HCT116 (cell line): ENCODE data around the gene HOXC13. TPM values are rescaled to one million over a fixed set of nuclear protein-coding genes. Genes with fewer than 3 reads are reported as not detected.

Experiments used
- ATAC-seq: fragments of 200-7000 bp; cut with Tn5 transposase; 2 replicates; pipeline ENCODE4 v1.9.1; 2020; ENCODE audit warnings: mild to moderate bottlenecking, moderate library complexity
- BruUV-seq: library from RNA; stranded (reverse); fragments of 400-500 nt; replicated peaks from 2 replicates; lab custom pipeline; 2021; lab: Mats Ljungman, UMichigan
- CTCF ChIA-PET: fragments of 300-600 bp; sonication (Branson Sonifier 250); formaldehyde crosslinking; loops from one replicate; lab custom pipeline; 2021; ENCODE audit warnings: antibody characterized with exemption; lab: Charles Lee
- POLR2A ChIA-PET: fragments of 300-600, 350-600 bp; sonication (Branson Sonifier 250); formaldehyde crosslinking; loops from one replicate; lab custom pipeline; 2021; ENCODE audit warnings: antibody characterized with exemption; lab: Charles Lee
- RAD21 ChIA-PET, 2 experiments: fragments of 300-600 bp; sonication (Branson Sonifier 250); formaldehyde crosslinking; loops; one replicate each; lab custom pipeline; 2023; ENCODE audit warnings: low total read pairs in 2 of 2; ENCODE audit not compliant: uncharacterized antibody in 2 of 2, unreplicated experiment in 2 of 2, low non-redundant PET in 1 of 2; lab: Charles Lee
- DNase-seq: peaks from one replicate; pipeline ENCODE4 v3.0.0-alpha.2; 2010; ENCODE audit warnings: low read depth, low spot score
- H2AFZ ChIP-seq: fragments of 200-600 bp; shearing (Covaris generic), sonication (generic); 2 replicates; pipeline ENCODE4 v1.6.1; 2017; ENCODE audit warnings: low read depth, mixed run types, mixed read lengths, antibody characterized with exemption, low read length; ENCODE audit not compliant: poor library complexity, severe bottlenecking
- H3K27ac ChIP-seq: 2 replicates; pipeline ENCODE4 v1.5.1; 2012; ENCODE audit warnings: low read depth, low read length
- H3K27me3 ChIP-seq: fragments of 200-600 bp; sonication (generic); 2 replicates; pipeline ENCODE4 v1.6.1; 2016; ENCODE audit warnings: mixed run types, low read length, mixed read lengths; ENCODE audit not compliant: insufficient read depth
- H3K36me3 ChIP-seq, 2 experiments: fragments of 200-500 bp in 1 of 2; fragments of 200-600 bp in 1 of 2; sonication (Bioruptor generic) in 1 of 2; sonication (generic) in 1 of 2; 2 replicates each; pipeline versions ENCODE4 v1.5.1 to v1.6.1; 2014 to 2016; ENCODE audit warnings: low read length in 2 of 2, inconsistent platforms in 1 of 2, mixed read lengths in 1 of 2, mixed run types in 1 of 2; ENCODE audit not compliant: insufficient read depth in 2 of 2, control insufficient read depth in 1 of 2
- H3K4me1 ChIP-seq, 2 experiments: fragments of 200-600 bp in 1 of 2; sonication (generic) in 1 of 2; 2 replicates each; pipeline versions ENCODE4 v1.5.1 to v1.6.1; 2012 to 2017; ENCODE audit warnings: low read length in 2 of 2, inconsistent platforms in 1 of 2, mild to moderate bottlenecking in 1 of 2, mixed read lengths in 1 of 2, mixed run types in 1 of 2, moderate library complexity in 1 of 2; ENCODE audit not compliant: insufficient read depth in 2 of 2, control insufficient read depth in 1 of 2
- H3K4me2 ChIP-seq: fragments of 200-600 bp; sonication (generic); 2 replicates; pipeline ENCODE4 v1.6.1; 2017; ENCODE audit warnings: mixed run types, low read length, mixed read lengths
- H3K4me3 ChIP-seq, 2 experiments: fragments of 200-600 bp in 1 of 2; sonication (generic) in 1 of 2; replicated peaks in 1 of 2; 2 replicates each; pipeline ENCODE4 v1.5.1; 2011 to 2016; ENCODE audit warnings: low read length in 2 of 2, control low read depth in 1 of 2, low read depth in 1 of 2, mild to moderate bottlenecking in 1 of 2, mixed read lengths in 1 of 2, mixed run types in 1 of 2
- H3K79me2 ChIP-seq: fragments of 200-600 bp; sonication (generic); 2 replicates; pipeline ENCODE4 v1.6.1; 2017; ENCODE audit warnings: mild to moderate bottlenecking, mixed run types, low read length, moderate library complexity, mixed read lengths; ENCODE audit not compliant: insufficient read depth
- H3K9ac ChIP-seq: fragments of 200-600 bp; sonication (generic); 2 replicates; pipeline ENCODE4 v1.6.1; 2016; ENCODE audit warnings: low read length, mixed read lengths
- H3K9me2 ChIP-seq: fragments of 200-600 bp; sonication (generic), shearing (Covaris generic); 2 replicates; pipeline ENCODE4 v1.6.1; 2017; ENCODE audit warnings: mixed run types, mild to moderate bottlenecking, moderate library complexity; ENCODE audit not compliant: insufficient read depth
- H3K9me3 ChIP-seq, 2 experiments: fragments of 200-500 bp in 1 of 2; fragments of 200-600 bp in 1 of 2; sonication (Bioruptor generic) in 1 of 2; sonication (generic) in 1 of 2; 2 replicates each; pipeline ENCODE4 v1.6.1; 2014 to 2017; ENCODE audit warnings: low read length in 2 of 2, mixed read lengths in 2 of 2, inconsistent platforms in 1 of 2, low read depth in 1 of 2, mild to moderate bottlenecking in 1 of 2, mixed run types in 1 of 2, moderate library complexity in 1 of 2; ENCODE audit not compliant: control insufficient read depth in 1 of 2, insufficient read depth in 1 of 2
- H4K20me1 ChIP-seq: fragments of 200-600 bp; sonication (generic), shearing (Covaris generic); 2 replicates; pipeline ENCODE4 v1.6.1; 2017; ENCODE audit warnings: mixed run types, mild to moderate bottlenecking, moderate library complexity; ENCODE audit not compliant: insufficient read depth
- FOSL1 ChIP-seq: IDR thresholded peaks from 2 replicates; pipeline ENCODE4 v1.6.1; 2012; ENCODE audit warnings: low read depth
- JUND ChIP-seq: IDR thresholded peaks from 2 replicates; pipeline ENCODE4 v1.6.1; 2012
- YY1 ChIP-seq: IDR thresholded peaks from 2 replicates; pipeline ENCODE4 v1.6.1; 2011; ENCODE audit warnings: low read length, low read depth, moderate library complexity, mild to moderate bottlenecking; ENCODE audit not compliant: insufficient replicate concordance; ENCODE audit errors: extremely low read depth
- intact Hi-C: fragments of 100-400 bp; cut with micrococcal nuclease; formaldehyde crosslinking; loops from 2 replicates; pipeline ENCODE4 v1.10.0; 2022
- total RNA-seq: library from RNA; stranded (reverse); gene quantifications from one replicate; pipeline ENCODE4 v1.2.1, GENCODE V29; 2021; ENCODE audit not compliant: unreplicated experiment
- TF ChIP-seq, protein P1 (sequence below), 3 experiments: fragments of 200-600 bp in 1 of 3; sonication (generic) in 1 of 3; IDR thresholded peaks in 2 of 3; conservative IDR thresholded peaks in 1 of 3; 2 replicates each; pipeline ENCODE4 v1.5.1; 2012 to 2017; ENCODE audit warnings: low read depth in 2 of 3, low read length in 2 of 3, antibody characterized with exemption in 1 of 3, borderline replicate concordance in 1 of 3, control low read depth in 1 of 3, mild to moderate bottlenecking in 1 of 3, mixed read lengths in 1 of 3, mixed run types in 1 of 3, moderate library complexity in 1 of 3; ENCODE audit not compliant: insufficient read depth in 1 of 3
- TF ChIP-seq, protein P2 (sequence below): IDR thresholded peaks from 2 replicates; pipeline ENCODE4 v1.6.1; 2012

Gene HOXC13
- total RNA-seq, 1 experiment from 2014 or later = 3.8 TPM

DNA sequence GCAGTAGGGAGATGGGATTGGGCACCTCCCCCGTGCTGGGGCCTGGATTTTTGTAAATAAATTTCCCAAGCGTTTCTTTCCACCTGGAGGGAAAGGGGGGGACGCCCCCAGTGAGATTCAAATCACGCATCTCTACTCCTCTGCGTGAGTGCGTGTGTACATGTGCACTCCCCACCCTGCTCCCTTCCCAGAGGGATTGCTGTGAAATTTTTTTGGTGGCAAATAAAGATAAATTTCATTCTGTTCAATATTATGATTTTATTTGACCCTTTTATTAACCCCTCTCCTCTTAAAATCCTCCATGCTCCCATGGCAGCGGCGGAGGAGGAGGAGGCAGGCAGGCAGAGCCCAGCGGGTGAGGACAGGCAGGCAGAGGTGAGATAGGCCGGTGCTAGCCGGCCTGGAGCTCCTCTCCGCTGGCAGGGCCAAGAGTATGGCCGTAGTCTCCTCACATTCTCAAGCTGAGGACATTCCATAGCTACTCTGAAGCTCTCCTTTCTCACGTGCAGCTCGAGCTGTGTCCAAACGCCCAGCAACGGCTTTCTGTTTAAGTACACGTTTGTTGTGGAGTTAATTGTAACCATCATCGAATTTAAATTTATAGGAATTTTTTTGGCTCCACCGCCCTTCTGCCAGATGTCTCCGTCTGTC, 37.7 kb downstream of the HOXC13 start (continued):
- TF ChIP-seq, protein P1, sequence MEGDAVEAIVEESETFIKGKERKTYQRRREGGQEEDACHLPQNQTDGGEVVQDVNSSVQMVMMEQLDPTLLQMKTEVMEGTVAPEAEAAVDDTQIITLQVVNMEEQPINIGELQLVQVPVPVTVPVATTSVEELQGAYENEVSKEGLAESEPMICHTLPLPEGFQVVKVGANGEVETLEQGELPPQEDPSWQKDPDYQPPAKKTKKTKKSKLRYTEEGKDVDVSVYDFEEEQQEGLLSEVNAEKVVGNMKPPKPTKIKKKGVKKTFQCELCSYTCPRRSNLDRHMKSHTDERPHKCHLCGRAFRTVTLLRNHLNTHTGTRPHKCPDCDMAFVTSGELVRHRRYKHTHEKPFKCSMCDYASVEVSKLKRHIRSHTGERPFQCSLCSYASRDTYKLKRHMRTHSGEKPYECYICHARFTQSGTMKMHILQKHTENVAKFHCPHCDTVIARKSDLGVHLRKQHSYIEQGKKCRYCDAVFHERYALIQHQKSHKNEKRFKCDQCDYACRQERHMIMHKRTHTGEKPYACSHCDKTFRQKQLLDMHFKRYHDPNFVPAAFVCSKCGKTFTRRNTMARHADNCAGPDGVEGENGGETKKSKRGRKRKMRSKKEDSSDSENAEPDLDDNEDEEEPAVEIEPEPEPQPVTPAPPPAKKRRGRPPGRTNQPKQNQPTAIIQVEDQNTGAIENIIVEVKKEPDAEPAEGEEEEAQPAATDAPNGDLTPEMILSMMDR (IDR thresholded peaks at IDR 0.05 in 2 of 3, conservative IDR thresholded peaks at IDR 0.05 in 1 of 3; ENCODE audit: borderline replicate concordance in 1 of 3, insufficient read depth in 1 of 3, low read depth in 2 of 3, low read length in 2 of 3) = no peak
- TF ChIP-seq, protein P2, sequence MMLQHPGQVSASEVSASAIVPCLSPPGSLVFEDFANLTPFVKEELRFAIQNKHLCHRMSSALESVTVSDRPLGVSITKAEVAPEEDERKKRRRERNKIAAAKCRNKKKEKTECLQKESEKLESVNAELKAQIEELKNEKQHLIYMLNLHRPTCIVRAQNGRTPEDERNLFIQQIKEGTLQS = no peak
- TF ChIP-seq YY1 (no peak), JUND (no peak)

DNA sequence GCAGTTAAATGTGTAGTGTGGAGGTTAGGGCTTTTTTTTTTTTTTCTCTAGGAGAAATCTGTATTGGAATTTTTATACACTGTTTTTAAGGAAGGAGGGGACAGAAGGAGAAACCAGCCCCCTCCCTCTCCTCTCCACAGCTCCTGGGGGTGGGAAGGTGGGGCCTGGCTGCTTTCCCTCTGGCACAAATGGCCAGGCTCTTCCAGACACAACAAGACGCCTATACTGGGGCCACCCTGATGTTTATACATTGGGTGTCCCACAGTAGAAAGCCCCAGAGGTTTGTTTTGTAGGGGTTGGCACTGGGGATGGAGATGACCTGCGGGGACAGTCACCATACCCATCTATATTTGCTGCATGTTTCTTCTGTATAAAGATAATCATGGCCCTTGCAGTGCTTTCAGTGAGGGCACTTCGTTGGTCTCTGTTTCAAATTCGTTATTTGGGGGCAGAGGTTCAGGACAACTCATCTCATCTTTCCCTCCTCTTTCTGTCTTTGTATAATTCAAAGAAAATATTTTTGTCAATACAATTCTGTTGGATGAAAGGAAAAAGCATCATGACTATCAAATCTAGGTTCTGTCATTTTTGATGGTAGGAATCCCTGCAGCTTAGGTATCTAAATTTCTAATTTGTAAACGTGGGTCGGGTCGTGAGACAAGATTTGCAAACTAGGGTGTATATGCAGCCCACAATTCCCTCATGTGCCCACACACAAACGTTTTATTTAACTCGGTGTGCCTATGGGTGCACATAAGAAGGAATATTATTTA, 38.4 kb downstream of the HOXC13 start:
- Histone ChIP-seq H3K36me3 (no peaks in the 10 kb centered on the region), H3K9me2 (no peaks in the 10 kb centered on the region), H3K4me3 (no peak overlapping the region), H3K4me2 (no peak overlapping the region), H3K79me2 (no peaks in the 10 kb centered on the region), H3K4me1 (peaks cover 0 to 14% of the 10 kb centered on the region in 2 experiments; a peak in 2 of 4 replicates), H4K20me1 (no peaks in the 10 kb centered on the region), H3K27ac (no peak overlapping the region), H3K9me3 (no peaks in the 10 kb centered on the region), H3K27me3 (no peaks in the 10 kb centered on the region), H3K9ac (no peak overlapping the region), H2AFZ (no peak overlapping the region)
- no peak for ATAC-seq
- POLR2A ChIA-PET = no interaction called here
- intact Hi-C loops = no loop called here
- no TSS peak for BruUV-seq
- no peak for TF ChIP-seq FOSL1
- no peak for DNase-seq
- CTCF ChIA-PET = interaction anchor here (1.1 to 1.4 kb wide), 3 partner anchors 8 to 231 kb away, joined by 3 to 7 read pairs (median 4); partner anchors contain the start of gene HOXC10
- RAD21 ChIA-PET = no interaction called here
